ENCODE measurements around the gene CHPF.

The CHPF gene

GRCh38 chr2:219514836-219515235 is 28.8 kb downstream of the CHPF start:
- ATAC-seq (replicated peaks) (no peak), DNase-seq (no peak)
- Mint-ChIP-seq H3K27me3 (peaks cover 92 to 100% of the 10 kb centered on the region in 2 donors), H3K4me1 (ENCODE audit: low read depth in 2 of 2) (peaks cover 21 to 22% of the 10 kb centered on the region in 2 donors), H3K9me3 (no peaks in the 10 kb centered on the region), H3K4me3 (no peak overlapping the region), H3K27ac (no peak overlapping the region), H3K36me3 (ENCODE audit: insufficient read depth) (peaks cover 2% of the 10 kb centered on the region)

- ATAC-seq (replicated peaks) (no peak), DNase-seq (no peak)
- Mint-ChIP-seq H3K36me3 (ENCODE audit: insufficient read depth) (peaks cover 2% of the 10 kb centered on the region), H3K27me3 (peaks cover 93 to 100% of the 10 kb centered on the region in 2 donors), H3K9me3 (no peaks in the 10 kb centered on the region), H3K4me3 (peak within 1 kb of the TSS in 1 of 2 donors; percentile 7), H3K27ac (no peak within 1 kb of the TSS), H3K4me1 (ENCODE audit: low read depth in 2 of 2) (peaks cover 25 to 27% of the 10 kb centered on the region in 2 donors)
Observed at GRCh38 chr2:219514196-219514761, 29.3 kb downstream of the CHPF start, which contains the start of gene ASIC4. Gene ASIC4, plus strand, starts transcription at chr2:219514482. Its CDS starts 243 bp downstream, at chr2:219514725.

GRCh38 chr2:219513787-219514186 is 29.8 kb downstream of the CHPF start:
- H3K4me1 Mint-ChIP-seq (ENCODE audit: low read depth in 2 of 2) = peaks cover 25 to 27% of the 10 kb centered on the region in 2 donors
- peak overlapping the region in 1 of 2 donors; percentile 7 for H3K4me3 Mint-ChIP-seq
- H3K27me3 Mint-ChIP-seq = peaks cover 90 to 97% of the 10 kb centered on the region in 2 donors
- DNase-seq (no peak), ATAC-seq (replicated peaks) (no peak)
- H3K27ac Mint-ChIP-seq = no peak overlapping the region
- H3K9me3 Mint-ChIP-seq = no peaks in the 10 kb centered on the region
- H3K36me3 Mint-ChIP-seq (ENCODE audit: insufficient read depth) = peaks cover 2% of the 10 kb centered on the region

GRCh38 chr2:219512524-219513216 is 30.9 kb downstream of the CHPF start:
- H3K27me3 Mint-ChIP-seq = peaks cover 86 to 95% of the 10 kb centered on the region in 2 donors
- ATAC-seq (replicated peaks) (no peak), DNase-seq (no peak)
- H3K27ac Mint-ChIP-seq = no peak overlapping the region
- H3K36me3 Mint-ChIP-seq (ENCODE audit: insufficient read depth) = peaks cover 2% of the 10 kb centered on the region
- peaks cover 25 to 27% of the 10 kb centered on the region in 2 donors for H3K4me1 Mint-ChIP-seq (ENCODE audit: low read depth in 2 of 2)
- no peak overlapping the region for H3K4me3 Mint-ChIP-seq
- no peaks in the 10 kb centered on the region for H3K9me3 Mint-ChIP-seq

- Mint-ChIP-seq H3K36me3 (ENCODE audit: insufficient read depth) (peaks cover 7% of the 10 kb centered on the region), H3K9me3 (no peaks in the 10 kb centered on the region), H3K4me3 (no peak overlapping the region), H3K27me3 (peaks cover 76 to 93% of the 10 kb centered on the region in 2 donors), H3K4me1 (ENCODE audit: low read depth in 2 of 2) (peaks cover 27 to 29% of the 10 kb centered on the region in 2 donors), H3K27ac (no peak overlapping the region)
- DNase-seq = no peak
- no peak for ATAC-seq (replicated peaks)
Observed at GRCh38 chr2:219511547-219512325, 31.9 kb downstream of the CHPF start.

- peaks cover 65 to 82% of the 10 kb centered on the region in 2 donors for H3K27me3 Mint-ChIP-seq
- no peak for DNase-seq
- peaks cover 13% of the 10 kb centered on the region for H3K36me3 Mint-ChIP-seq (ENCODE audit: insufficient read depth)
- no peaks in the 10 kb centered on the region for H3K9me3 Mint-ChIP-seq
- no peak overlapping the region for H3K27ac Mint-ChIP-seq
- H3K4me1 Mint-ChIP-seq (ENCODE audit: low read depth in 2 of 2) = peaks cover 26 to 27% of the 10 kb centered on the region in 2 donors
- peak overlapping the region; percentile 63 to 67 for H3K4me3 Mint-ChIP-seq
- no peak for ATAC-seq (replicated peaks)
Observed at GRCh38 chr2:219510512-219511135, 33.0 kb downstream of the CHPF start.

GRCh38 chr2:219509780-219510511 is 33.7 kb downstream of the CHPF start:
- Mint-ChIP-seq H3K4me1 (ENCODE audit: low read depth in 2 of 2) (peaks cover 26 to 27% of the 10 kb centered on the region in 2 donors), H3K27me3 (peaks cover 58 to 75% of the 10 kb centered on the region in 2 donors), H3K4me3 (peak overlapping the region; percentile 63 to 67), H3K27ac (no peak overlapping the region), H3K9me3 (no peaks in the 10 kb centered on the region), H3K36me3 (ENCODE audit: insufficient read depth) (peaks cover 16% of the 10 kb centered on the region)
- ATAC-seq (replicated peaks) = peak; percentile 90
- DNase-seq = peak; percentile 39 to 47 (median 44)

- DNase-seq = no peak
- no peak overlapping the region for H3K27ac Mint-ChIP-seq
- H3K9me3 Mint-ChIP-seq = no peaks in the 10 kb centered on the region
- peaks cover 53 to 68% of the 10 kb centered on the region in 2 donors for H3K27me3 Mint-ChIP-seq
- ATAC-seq (replicated peaks) = peak; percentile 36
- H3K36me3 Mint-ChIP-seq (ENCODE audit: insufficient read depth) = peaks cover 19% of the 10 kb centered on the region
- peaks cover 24 to 25% of the 10 kb centered on the region in 2 donors for H3K4me1 Mint-ChIP-seq (ENCODE audit: low read depth in 2 of 2)
- peak overlapping the region; percentile 63 to 67 for H3K4me3 Mint-ChIP-seq
Observed at GRCh38 chr2:219508971-219509779, 34.4 kb downstream of the CHPF start.

GRCh38 chr2:219508444-219508734 is 35.2 kb downstream of the CHPF start:
- ATAC-seq (replicated peaks) = no peak
- Mint-ChIP-seq H3K27me3 (peaks cover 46 to 60% of the 10 kb centered on the region in 2 donors), H3K4me3 (no peak overlapping the region), H3K36me3 (ENCODE audit: insufficient read depth) (peaks cover 21% of the 10 kb centered on the region), H3K27ac (peak overlapping the region in 1 of 2 donors; percentile 17), H3K4me1 (ENCODE audit: low read depth in 2 of 2) (peaks cover 17 to 19% of the 10 kb centered on the region in 2 donors), H3K9me3 (no peaks in the 10 kb centered on the region)
- DNase-seq = no peak

GRCh38 chr2:219507581-219508443 is 35.8 kb downstream of the CHPF start:
- DNase-seq = no peak
- Mint-ChIP-seq H3K9me3 (no peaks in the 10 kb centered on the region), H3K27me3 (peaks cover 40 to 54% of the 10 kb centered on the region in 2 donors), H3K4me1 (ENCODE audit: low read depth in 2 of 2) (peaks cover 13 to 14% of the 10 kb centered on the region in 2 donors), H3K4me3 (no peak overlapping the region), H3K36me3 (ENCODE audit: insufficient read depth) (peaks cover 21% of the 10 kb centered on the region), H3K27ac (peak overlapping the region in 1 of 2 donors; percentile 17)
- ATAC-seq (replicated peaks) = no peak

GRCh38 chr2:219506802-219507526 is 36.6 kb downstream of the CHPF start:
- no peak overlapping the region for H3K27ac Mint-ChIP-seq
- H3K36me3 Mint-ChIP-seq (ENCODE audit: insufficient read depth) = peaks cover 21% of the 10 kb centered on the region
- peaks cover 32 to 45% of the 10 kb centered on the region in 2 donors for H3K27me3 Mint-ChIP-seq
- H3K4me1 Mint-ChIP-seq (ENCODE audit: low read depth in 2 of 2) = peaks cover 13 to 14% of the 10 kb centered on the region in 2 donors
- H3K4me3 Mint-ChIP-seq = no peak overlapping the region
- H3K9me3 Mint-ChIP-seq = no peaks in the 10 kb centered on the region
- ATAC-seq (replicated peaks) (no peak), DNase-seq (no peak)

Data from effector memory CD8-positive, alpha-beta T cell (primary cell).